Measurements from ENCODE around the gene YIF1B.

The YIF1B gene

GRCh38 chr19:38320969-38321339, 5.2 kb upstream of the YIF1B start:
- TF ChIP-seq CTCF (IDR thresholded peaks at IDR 0.05; ENCODE audit: insufficient read depth, low read length, poor library complexity, severe bottlenecking) (no peak), EZH2phosphoT487 (conservative IDR thresholded peaks at IDR 0.05; ENCODE audit: low read length) (no peak)
- H3K9me3 ChIP-seq (ENCODE audit: insufficient read depth, low read length) = no peaks in the 10 kb centered on the region
- no peak overlapping the region for H3K4me3 ChIP-seq (ENCODE audit: insufficient read depth, low read length, poor library complexity, severe bottlenecking)
- H3K27ac ChIP-seq (ENCODE audit: low read depth, low read length) = no peak overlapping the region
- no peaks in the 10 kb centered on the region for H3K9me2 ChIP-seq (replicated peaks; ENCODE audit: insufficient read depth, low read length)
- no peak overlapping the region for H3K9ac ChIP-seq (ENCODE audit: low read length)
- no peak overlapping the region for H2AFZ ChIP-seq (ENCODE audit: low read depth, low read length, severe bottlenecking)
- H3K79me2 ChIP-seq (ENCODE audit: insufficient read depth, low read length) = no peaks in the 10 kb centered on the region
- H4K20me1 ChIP-seq (ENCODE audit: low read depth, low read length) = no peaks in the 10 kb centered on the region
- no peaks in the 10 kb centered on the region for H3K27me3 ChIP-seq (ENCODE audit: low read length)
- H3F3A ChIP-seq (ENCODE audit: insufficient read depth) = no peaks in the 10 kb centered on the region
- H3K36me3 ChIP-seq (ENCODE audit: low read length) = no peaks in the 10 kb centered on the region
- H3K4me2 ChIP-seq (ENCODE audit: low read depth, low read length, poor library complexity, severe bottlenecking) = no peak overlapping the region

- H3K9me2 ChIP-seq (replicated peaks; ENCODE audit: insufficient read depth, low read length) = no peaks in the 10 kb centered on the region
- no peak within 1 kb of the TSS for H3K27ac ChIP-seq (ENCODE audit: low read depth, low read length)
- peak within 1 kb of the TSS; percentile 52 for H3K9ac ChIP-seq (ENCODE audit: low read length)
- peaks cover 3% of the 10 kb centered on the region; the same call in 1 of the 2 replicates for H3F3A ChIP-seq (ENCODE audit: insufficient read depth)
- 0 out of 2 replicates have a peak, but pooled peaks cover 4% of the 10 kb centered on the region for H3K79me2 ChIP-seq (ENCODE audit: insufficient read depth, low read length)
- H3K9me3 ChIP-seq (ENCODE audit: insufficient read depth, low read length) = no peaks in the 10 kb centered on the region
- peak within 1 kb of the TSS; percentile 46 for H3K4me3 ChIP-seq (ENCODE audit: insufficient read depth, low read length, poor library complexity, severe bottlenecking)
- no peaks in the 10 kb centered on the region for H4K20me1 ChIP-seq (ENCODE audit: low read depth, low read length)
- no peaks in the 10 kb centered on the region for H3K36me3 ChIP-seq (ENCODE audit: low read length)
- no peaks in the 10 kb centered on the region for H3K27me3 ChIP-seq (ENCODE audit: low read length)
- peak within 1 kb of the TSS; percentile 63 for H3K4me2 ChIP-seq (ENCODE audit: low read depth, low read length, poor library complexity, severe bottlenecking)
- no peak for TF ChIP-seq CTCF (IDR thresholded peaks at IDR 0.05; ENCODE audit: insufficient read depth, low read length, poor library complexity, severe bottlenecking)
- TF ChIP-seq EZH2phosphoT487 (conservative IDR thresholded peaks at IDR 0.05; ENCODE audit: low read length) = no peak
- H2AFZ ChIP-seq (ENCODE audit: low read depth, low read length, severe bottlenecking) = peak within 1 kb of the TSS; percentile 72
Measured at GRCh38 chr19:38319421-38320258, 3.9 kb upstream of the YIF1B start, which contains the start of gene KCNK6. TSS of gene KCNK6 (plus strand) at chr19:38319845. CDS start at chr19:38319951, 106 bp downstream.

GRCh38 chr19:38318660-38319059, 2.9 kb upstream of the YIF1B start:
- Histone ChIP-seq H4K20me1 (ENCODE audit: low read depth, low read length) (no peaks in the 10 kb centered on the region), H3K27ac (ENCODE audit: low read depth, low read length) (no peak overlapping the region), H2AFZ (ENCODE audit: low read depth, low read length, severe bottlenecking) (no peak overlapping the region), H3K9me2 (replicated peaks; ENCODE audit: insufficient read depth, low read length) (no peaks in the 10 kb centered on the region), H3K27me3 (ENCODE audit: low read length) (no peaks in the 10 kb centered on the region), H3F3A (ENCODE audit: insufficient read depth) (peaks cover 3% of the 10 kb centered on the region; the same call in 1 of the 2 replicates), H3K79me2 (ENCODE audit: insufficient read depth, low read length) (0 out of 2 replicates have a peak, but pooled peaks cover 5% of the 10 kb centered on the region), H3K9me3 (ENCODE audit: insufficient read depth, low read length) (no peaks in the 10 kb centered on the region), H3K4me3 (ENCODE audit: insufficient read depth, low read length, poor library complexity, severe bottlenecking) (no peak overlapping the region), H3K36me3 (ENCODE audit: low read length) (no peaks in the 10 kb centered on the region), H3K4me2 (ENCODE audit: low read depth, low read length, poor library complexity, severe bottlenecking) (no peak overlapping the region), H3K9ac (ENCODE audit: low read length) (no peak overlapping the region)
- TF ChIP-seq CTCF (IDR thresholded peaks at IDR 0.05; ENCODE audit: insufficient read depth, low read length, poor library complexity, severe bottlenecking) = no peak
- TF ChIP-seq EZH2phosphoT487 (conservative IDR thresholded peaks at IDR 0.05; ENCODE audit: low read length) = no peak

Measured in SU-DHL-6 (cell line).